Tibial artery (tissue), 4 donors: ENCODE data around the gene WNT7A.
A peak's percentile ranks its signal among the peaks of the same experiment; 100 is the strongest.

Source experiments
- DNase-seq, 2 donors: peaks; one replicate each; pipeline ENCODE4 v3.0.0-alpha.2; 2019
- H3K27ac ChIP-seq, 2 donors: fragments of 200-600 bp; sonication (generic) in 1 of 2; 1 replicate in 1 of 2; 2 replicates in 1 of 2; pipeline ENCODE4 v1.5.1; 2018 to 2019; ENCODE audit warnings: mild to moderate bottlenecking in 1 of 2
- H3K27me3 ChIP-seq, 2 donors: fragments of 200-600 bp; sonication (generic) in 1 of 2; one replicate each; pipeline versions ENCODE4 v1.5.1 to v1.6.0; 2016 to 2019
- H3K36me3 ChIP-seq, 3 donors: fragments of 200-600 bp; sonication (generic) in 2 of 3; one replicate each; pipeline ENCODE4 v1.5.1; 2016 to 2019; ENCODE audit warnings: mild to moderate bottlenecking in 2 of 3
- H3K4me1 ChIP-seq, 4 donors: fragments of 200-600 bp; sonication (generic) in 2 of 4; 1 replicate in 3 of 4; 2 replicates in 1 of 4; pipeline ENCODE4 v1.5.1; 2016 to 2019
- H3K4me3 ChIP-seq, 2 donors: fragments of 200-600 bp; sonication (generic) in 1 of 2; 1 replicate in 1 of 2; 2 replicates in 1 of 2; pipeline ENCODE4 v1.5.1; 2018 to 2019; ENCODE audit warnings: mild to moderate bottlenecking in 2 of 2
- H3K9me3 ChIP-seq, 3 donors: fragments of 200-600 bp; sonication (generic) in 1 of 3; one replicate each; pipeline ENCODE4 v1.5.1; 2016 to 2019
- intact Hi-C: fragments of 100-400 bp; cut with DNase I; formaldehyde crosslinking; loops from one replicate; pipeline ENCODE4 v1.15.0; 2023; ENCODE audit warnings: low total_unique reads
- TF ChIP-seq, protein P1 (sequence below), 2 experiments: fragments of 200-600 bp in 1 of 2; fragments of 450-650 bp in 1 of 2; IDR thresholded peaks; one replicate each; pipeline ENCODE4 v1.5.1; 2017 to 2019; ENCODE audit warnings: antibody characterized with exemption in 2 of 2, mild to moderate bottlenecking in 1 of 2, moderate library complexity in 1 of 2

Gene WNT7A

DNA sequence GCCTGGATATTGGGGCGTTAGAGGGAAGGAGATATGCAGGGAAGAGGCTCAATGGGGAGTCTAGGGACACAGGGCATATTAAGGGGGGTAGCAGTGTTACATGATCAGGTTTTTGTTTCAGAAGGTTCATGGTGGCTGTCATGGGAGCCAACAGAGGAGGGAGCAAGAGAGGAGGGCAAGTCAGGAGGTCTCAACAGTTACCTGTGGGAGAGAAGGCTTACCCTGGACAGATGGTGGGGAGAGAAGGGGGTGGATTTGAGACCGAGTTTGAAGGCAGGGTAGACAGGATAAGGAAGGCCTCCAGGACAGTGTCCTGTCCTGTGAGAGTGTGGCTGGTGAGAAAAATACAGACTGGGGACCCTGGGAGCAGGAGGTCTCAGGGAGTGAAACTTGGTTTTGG is 3.8 kb upstream of the WNT7A start:
- TF ChIP-seq, protein P1, sequence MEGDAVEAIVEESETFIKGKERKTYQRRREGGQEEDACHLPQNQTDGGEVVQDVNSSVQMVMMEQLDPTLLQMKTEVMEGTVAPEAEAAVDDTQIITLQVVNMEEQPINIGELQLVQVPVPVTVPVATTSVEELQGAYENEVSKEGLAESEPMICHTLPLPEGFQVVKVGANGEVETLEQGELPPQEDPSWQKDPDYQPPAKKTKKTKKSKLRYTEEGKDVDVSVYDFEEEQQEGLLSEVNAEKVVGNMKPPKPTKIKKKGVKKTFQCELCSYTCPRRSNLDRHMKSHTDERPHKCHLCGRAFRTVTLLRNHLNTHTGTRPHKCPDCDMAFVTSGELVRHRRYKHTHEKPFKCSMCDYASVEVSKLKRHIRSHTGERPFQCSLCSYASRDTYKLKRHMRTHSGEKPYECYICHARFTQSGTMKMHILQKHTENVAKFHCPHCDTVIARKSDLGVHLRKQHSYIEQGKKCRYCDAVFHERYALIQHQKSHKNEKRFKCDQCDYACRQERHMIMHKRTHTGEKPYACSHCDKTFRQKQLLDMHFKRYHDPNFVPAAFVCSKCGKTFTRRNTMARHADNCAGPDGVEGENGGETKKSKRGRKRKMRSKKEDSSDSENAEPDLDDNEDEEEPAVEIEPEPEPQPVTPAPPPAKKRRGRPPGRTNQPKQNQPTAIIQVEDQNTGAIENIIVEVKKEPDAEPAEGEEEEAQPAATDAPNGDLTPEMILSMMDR (IDR thresholded peaks at IDR 0.05) = no peak
- Histone ChIP-seq H3K9me3 (peaks cover 0 to 5% (median 0%) of the 10 kb centered on the region in 3 donors), H3K4me1 (peaks cover 0 to 23% (median 21%) of the 10 kb centered on the region in 4 donors), H3K4me3 (no peak overlapping the region), H3K36me3 (no peaks in the 10 kb centered on the region), H3K27ac (no peak overlapping the region), H3K27me3 (peaks cover 0 to 57% of the 10 kb centered on the region in 2 donors)
- no peak for DNase-seq
- intact Hi-C loops = no loop called here

DNA sequence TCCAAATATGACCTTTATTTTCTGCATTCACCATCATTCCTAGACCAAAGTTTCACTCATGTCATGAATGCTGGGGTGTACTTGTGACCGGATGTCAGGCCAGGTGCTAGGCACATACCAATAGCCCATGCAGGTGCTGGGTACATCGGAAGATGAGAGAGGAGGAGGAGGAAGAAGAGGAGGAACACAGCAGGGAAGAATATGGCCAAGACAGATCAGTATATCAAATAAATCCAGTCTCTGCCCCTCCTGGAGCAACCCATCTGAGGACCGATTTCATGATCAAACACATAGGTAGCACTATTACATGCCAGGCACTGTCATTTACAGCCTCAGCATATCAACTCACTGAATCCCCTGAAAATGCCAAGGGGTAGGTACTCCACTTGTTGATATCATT is 3.0 kb upstream of the WNT7A start:
- Histone ChIP-seq H3K36me3 (no peaks in the 10 kb centered on the region), H3K27me3 (peaks cover 0 to 65% of the 10 kb centered on the region in 2 donors), H3K9me3 (peaks cover 0 to 5% (median 0%) of the 10 kb centered on the region in 3 donors), H3K27ac (no peak overlapping the region), H3K4me1 (peaks cover 0 to 31% (median 30%) of the 10 kb centered on the region in 4 donors), H3K4me3 (no peak overlapping the region)
- TF ChIP-seq, protein P1 (IDR thresholded peaks at IDR 0.05) = no peak
- intact Hi-C loops = no loop called here
- peak in 1 of 2 donors; percentile 4 for DNase-seq

DNA sequence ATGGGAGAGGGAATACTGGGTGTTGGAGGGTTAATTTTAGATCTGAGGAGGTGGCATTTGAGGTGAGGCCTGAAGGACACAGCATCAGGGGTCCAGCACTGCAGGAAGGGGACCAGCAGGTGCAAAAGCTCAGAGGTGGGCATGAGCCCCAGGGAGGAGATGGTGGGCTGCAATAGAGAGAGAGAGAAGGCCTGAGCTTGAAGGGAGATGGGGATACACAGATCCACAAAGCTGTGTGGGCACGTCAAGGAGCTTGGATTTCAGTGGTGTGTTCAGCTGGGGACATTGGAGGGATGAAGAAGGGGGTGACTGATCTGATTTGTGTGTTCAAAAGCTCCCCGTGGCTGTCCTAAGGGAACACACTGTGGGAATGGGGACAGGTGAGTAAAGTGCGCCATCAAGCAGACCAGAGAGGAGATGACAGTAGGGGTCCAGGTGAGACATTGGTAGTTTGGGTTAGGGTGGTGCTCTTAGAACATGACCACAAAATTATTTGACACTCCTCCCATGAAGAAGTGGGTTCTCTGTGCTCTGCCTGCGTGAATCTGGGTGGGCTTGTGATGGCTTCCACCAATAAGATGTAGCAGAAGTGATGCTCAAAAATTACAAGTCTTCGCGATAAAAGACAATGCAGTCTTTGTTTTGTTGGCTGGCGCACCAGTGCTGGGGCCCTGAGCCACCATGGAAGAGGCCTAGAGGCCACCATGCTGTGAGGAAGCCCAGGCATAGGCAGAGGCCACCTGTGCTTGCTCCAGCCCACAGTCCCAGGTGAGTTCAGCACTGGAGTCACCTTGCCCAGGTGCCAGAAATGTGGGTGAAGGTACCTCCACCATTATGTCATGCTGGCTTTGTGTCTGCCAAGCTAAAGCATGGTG is 1.9 kb upstream of the WNT7A start:
- intact Hi-C loops = no loop called here
- TF ChIP-seq, protein P1 (IDR thresholded peaks at IDR 0.05) = no peak
- H3K27ac ChIP-seq = no peak overlapping the region
- peaks cover 0 to 32% (median 30%) of the 10 kb centered on the region in 4 donors for H3K4me1 ChIP-seq
- DNase-seq = peak; percentile 6 to 24
- H3K9me3 ChIP-seq = peaks cover 0 to 5% (median 0%) of the 10 kb centered on the region in 3 donors
- H3K27me3 ChIP-seq = peaks cover 0 to 71% of the 10 kb centered on the region in 2 donors
- no peaks in the 10 kb centered on the region for H3K36me3 ChIP-seq
- no peak overlapping the region for H3K4me3 ChIP-seq

DNA sequence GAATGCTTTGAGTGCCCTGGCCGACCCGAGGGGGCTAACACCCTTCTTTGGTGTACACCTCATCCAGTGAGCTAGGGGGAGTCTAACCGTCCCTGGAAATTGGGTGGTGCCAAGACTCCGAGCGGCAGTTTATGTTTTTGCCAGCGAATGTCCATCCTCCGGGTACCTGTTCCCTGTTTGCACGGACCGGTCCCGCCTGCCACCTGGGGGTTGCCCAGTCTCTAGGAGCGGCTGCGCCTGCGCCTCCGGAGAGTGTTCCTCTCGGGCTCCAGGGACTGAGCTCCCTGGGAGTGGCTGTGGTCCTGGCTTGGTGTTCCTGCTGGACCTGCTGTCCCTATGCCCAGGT is 913 bp upstream of the WNT7A start:
- H3K9me3 ChIP-seq = peaks cover 0 to 5% (median 0%) of the 10 kb centered on the region in 3 donors
- H3K27me3 ChIP-seq = peaks cover 0 to 77% of the 10 kb centered on the region in 2 donors

DNA sequence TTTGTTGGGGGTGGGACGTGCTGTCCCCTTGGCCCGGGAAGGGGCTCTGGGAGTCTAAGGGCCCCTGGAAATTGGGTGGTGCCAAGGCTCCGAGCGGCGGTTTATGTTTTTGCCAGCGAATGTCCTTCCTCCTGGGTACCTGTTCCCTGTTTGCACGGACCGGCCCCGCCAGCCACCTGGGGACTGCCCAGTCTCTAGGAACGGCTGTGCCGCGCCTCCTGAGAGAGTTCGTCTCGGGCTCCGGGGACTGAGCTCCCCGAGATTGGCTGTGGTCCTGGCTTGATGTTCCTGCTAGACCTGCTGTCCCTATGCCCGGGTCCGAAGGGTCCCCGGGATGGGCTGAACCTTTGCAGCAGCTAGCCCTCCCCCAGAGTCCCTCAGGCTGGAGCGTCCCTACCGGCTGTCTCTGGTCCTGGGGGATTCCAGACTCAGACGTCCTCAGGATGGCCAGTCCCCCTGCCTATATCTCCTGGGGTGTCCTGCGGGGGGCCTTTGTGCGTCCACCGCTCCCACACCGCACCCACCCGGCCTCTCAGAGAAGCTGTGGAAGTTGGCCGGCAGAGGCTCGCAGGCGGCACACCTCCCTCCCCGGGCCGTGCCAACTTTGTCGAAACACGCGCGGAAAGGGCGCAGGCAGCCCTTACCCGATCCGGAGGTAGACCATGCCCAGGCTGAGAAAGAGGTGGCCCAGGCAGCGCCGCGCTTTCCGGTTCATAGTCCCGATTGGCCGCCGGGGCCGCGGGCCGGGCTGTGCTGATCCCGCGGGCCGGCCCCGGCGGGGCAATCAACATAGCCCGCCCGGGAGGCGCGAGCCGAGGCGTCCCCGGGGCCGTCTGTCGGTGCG is 547 bp downstream of the WNT7A start:
- intact Hi-C loops = no loop called here
- DNase-seq = peak in 1 of 2 donors; percentile 65
- Histone ChIP-seq H3K36me3 (no peaks in the 10 kb centered on the region), H3K27me3 (peaks cover 0 to 83% of the 10 kb centered on the region in 2 donors), H3K4me1 (peaks cover 0 to 32% (median 30%) of the 10 kb centered on the region in 4 donors), H3K27ac (no peak overlapping the region), H3K4me3 (peak overlapping the region; percentile 19 to 43), H3K9me3 (peaks cover 0 to 5% (median 0%) of the 10 kb centered on the region in 3 donors)
- TF ChIP-seq, protein P1 (IDR thresholded peaks at IDR 0.05) = no peak

More for the DNA sequence above, 913 bp upstream of the WNT7A start:
- Histone ChIP-seq H3K4me3 (no peak overlapping the region), H3K36me3 (no peaks in the 10 kb centered on the region), H3K27ac (no peak overlapping the region), H3K4me1 (peaks cover 0 to 32% (median 30%) of the 10 kb centered on the region in 4 donors)
- intact Hi-C loops = no loop called here
- DNase-seq = peak in 1 of 2 donors; percentile 31
- TF ChIP-seq, protein P1 (IDR thresholded peaks at IDR 0.05) = no peak
